ENCODE measurements around the gene CACNA1A. TPM values are rescaled to one million over a fixed set of nuclear protein-coding genes. Genes with fewer than 3 reads are reported as not detected.

Gene CACNA1A
- polyA plus RNA-seq, 3 donors, result 0.58 to 2.2 (median 2.0) TPM

DNA sequence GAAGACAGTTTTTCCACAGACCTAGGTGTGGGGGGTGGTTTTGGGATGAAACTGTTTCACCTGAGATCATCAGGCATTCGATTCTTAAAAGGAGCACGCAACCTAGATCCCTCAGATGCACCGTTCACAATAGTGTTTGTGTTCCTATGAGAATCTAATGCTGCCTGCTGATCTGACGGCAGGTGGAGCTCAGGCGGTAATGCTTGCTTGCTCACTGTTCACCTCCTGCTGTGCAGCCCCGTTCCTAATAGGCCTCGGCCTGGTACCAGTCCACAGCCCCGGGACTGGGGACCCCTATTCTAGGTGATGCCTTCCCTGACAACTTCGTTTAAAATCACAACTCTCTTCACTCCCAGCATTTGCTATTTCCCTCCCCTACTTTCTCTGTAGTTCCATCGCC, 206.4 kb downstream of the CACNA1A start:
- WGBS, 3 donors, result 45 to 79% (median 73%) methylated on average over 10 of the region's 10 CpGs
- H3K27ac ChIP-seq (ENCODE audit: low read depth, low read length), result no peak overlapping the region

DNA sequence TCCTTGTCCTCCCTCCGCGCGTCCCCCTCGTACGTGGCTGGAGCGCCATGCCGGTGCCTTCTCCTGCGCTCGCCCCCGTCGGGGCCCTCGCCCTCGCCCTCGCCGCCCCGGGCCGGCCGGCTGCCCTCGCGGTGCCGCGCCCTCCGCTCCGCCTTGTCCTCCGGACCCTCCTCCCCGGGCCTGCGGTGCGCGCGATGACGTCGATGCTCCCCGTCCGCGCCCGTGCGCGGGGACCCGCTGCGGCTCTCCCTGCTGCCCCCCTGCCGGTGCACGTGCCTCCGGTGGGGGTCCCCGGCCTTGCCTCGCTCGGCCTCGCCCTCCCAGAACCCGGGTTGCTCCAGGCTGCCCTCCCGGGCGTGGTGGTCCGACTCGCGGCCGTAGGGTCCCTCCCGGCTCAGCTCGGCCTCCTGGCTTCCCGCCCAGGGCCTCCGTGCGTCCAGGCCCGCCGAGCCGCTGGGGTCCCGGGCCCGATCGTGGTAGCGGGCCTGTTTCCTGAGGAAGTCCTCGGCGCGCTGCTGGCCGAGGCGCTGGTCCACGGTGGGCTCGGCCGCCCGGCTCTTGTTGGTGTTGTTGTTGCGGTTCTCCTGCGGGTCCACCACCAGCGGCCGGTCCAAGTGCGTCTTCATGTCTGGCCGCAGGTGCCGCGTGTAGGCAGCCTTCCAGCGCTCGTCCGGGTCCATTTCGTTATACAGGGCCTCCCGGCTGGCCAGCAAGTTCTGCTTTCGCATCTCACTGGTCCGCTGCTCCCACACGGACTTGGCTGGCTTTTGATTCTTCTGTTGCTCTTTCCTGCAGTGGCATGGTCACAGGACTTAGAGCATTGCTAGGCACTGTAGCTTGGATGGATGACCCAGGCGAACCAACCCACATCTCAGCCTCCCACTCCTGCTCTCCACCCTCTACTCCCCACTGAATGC, 207.5 kb downstream of the CACNA1A start:
- no peak overlapping the region for H3K27ac ChIP-seq (ENCODE audit: low read depth, low read length)
- WGBS, 3 donors, result 30 to 42% (median 41%) methylated on average over 72 to 92 of the region's 92 CpGs

DNA sequence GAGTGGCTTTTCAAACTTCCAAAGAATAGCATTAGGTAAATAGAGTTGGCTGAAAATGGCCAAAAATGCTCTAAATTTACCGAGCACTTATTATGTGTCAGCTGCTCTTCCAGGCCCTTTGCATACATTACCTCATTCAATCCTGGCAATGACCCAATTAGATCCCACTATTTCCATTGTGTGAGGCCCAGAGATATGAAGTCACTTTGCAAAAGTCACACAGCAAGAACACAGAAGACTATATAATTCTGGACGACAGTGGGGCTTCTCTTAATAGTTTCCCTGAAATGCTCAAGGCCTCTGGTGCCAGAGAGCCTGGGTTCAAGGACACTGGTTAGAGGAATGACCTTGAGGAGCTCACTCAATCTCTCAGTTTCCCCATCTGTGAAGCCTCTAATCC, 209.3 kb downstream of the CACNA1A start:
- WGBS, 3 donors, result 79 to 85% (median 81%) methylated on average over 2 of the region's 2 CpGs
- no peak overlapping the region for H3K27ac ChIP-seq (ENCODE audit: low read depth, low read length)

DNA sequence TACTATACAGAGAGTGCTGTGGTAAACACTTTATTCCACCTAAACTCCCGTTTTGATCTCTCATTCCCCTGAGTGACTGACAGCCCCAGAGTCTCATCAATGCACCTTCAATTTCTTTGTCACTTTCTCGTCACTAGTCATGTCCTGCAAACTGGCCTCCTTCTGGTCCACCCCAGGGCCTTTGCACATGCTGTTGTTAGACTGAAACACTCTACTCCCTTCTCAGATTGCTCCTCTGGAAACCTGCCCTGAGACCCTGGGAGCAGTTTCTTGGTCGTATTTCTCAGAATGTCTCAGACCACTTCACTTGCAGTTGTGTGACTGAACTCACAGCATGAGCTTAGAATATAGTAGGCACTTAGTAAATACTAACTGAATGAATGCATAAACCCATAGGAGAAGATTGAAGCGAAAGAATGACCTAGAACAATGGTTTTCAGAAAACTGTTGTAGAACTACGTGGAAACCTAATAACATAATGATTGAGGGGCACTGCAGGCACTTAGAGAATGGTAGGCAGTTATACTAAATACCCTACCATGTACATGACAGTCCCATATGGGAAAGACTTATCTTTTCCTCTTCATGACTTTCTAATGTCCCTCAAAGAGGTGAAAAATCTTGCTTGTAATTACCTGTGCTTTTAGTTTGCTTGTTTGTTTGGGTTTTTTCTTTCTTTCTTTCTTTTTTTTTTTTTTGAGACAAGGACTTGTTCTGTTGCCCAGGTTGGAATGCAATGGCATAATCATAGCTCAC, 211.3 kb downstream of the CACNA1A start:
- no peak overlapping the region for H3K27ac ChIP-seq (ENCODE audit: low read depth, low read length)
- WGBS, 3 donors, result 64 to 83% (median 81%) methylated on average over 5 of the region's 5 CpGs

DNA sequence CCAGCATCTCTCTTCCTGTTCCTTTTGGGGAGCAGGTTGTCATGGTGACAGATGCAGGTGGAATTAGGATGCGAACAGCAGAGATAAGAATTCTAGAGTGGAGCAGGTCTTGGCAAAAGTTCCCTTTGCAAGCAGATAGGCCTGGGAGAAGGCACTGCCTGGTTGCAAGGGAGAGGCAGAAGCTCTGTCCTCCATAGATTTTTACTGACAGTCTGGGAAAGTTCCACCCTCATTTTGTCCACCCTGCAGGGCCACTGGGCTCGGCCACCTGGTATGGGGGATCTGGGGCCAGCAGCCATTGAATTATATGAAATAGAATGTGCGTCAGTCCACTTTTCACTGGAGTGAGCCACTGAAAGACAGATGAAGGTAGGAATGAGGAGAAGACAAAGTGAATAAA, 214.4 kb downstream of the CACNA1A start:
- WGBS, 3 donors, result 69 to 91% (median 89%) methylated on average over 3 of the region's 3 CpGs
- no peak overlapping the region for H3K27ac ChIP-seq (ENCODE audit: low read depth, low read length)

DNA sequence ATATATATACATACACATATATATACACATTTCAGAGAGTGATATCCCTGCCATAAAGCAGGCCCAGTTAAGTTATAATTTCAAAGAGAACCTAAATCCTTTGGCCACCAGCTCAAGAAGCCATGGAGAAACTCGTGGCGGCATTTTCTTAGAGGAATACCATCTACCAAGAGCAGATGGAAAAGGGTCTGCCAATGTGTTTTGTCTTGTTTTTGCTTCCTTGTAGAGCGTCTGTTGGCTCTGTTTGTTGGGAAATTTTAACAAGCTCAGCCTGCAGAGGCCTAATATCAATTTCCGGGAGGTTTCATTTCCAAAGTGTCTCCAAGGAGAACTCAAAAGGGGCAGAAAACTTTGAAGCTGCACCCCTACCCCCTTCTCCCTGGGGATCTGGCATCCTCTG, 215.5 kb downstream of the CACNA1A start:
- 70 to 86% (median 81%) methylated on average over 4 of the region's 4 CpGs for WGBS, 3 donors
- H3K27ac ChIP-seq (ENCODE audit: low read depth, low read length), result no peak overlapping the region

DNA sequence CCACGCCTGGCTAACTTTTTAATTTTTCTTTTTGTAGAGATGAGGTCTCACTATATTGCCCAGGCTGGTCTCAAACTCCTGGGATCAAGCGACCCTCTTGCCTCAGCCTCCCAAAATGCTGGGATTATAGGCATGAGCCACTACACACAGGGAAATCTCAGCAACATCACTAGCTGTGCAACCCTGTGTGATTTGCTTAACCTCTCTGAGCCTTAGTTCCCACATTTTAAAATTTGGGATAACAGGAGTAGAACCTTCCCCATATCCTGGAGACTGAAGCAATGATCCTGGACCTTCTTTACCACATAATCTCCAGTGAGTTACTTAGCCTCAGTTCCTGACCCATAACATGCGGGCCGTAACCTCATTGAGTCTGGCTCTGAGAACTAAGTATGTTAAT, 217.0 kb downstream of the CACNA1A start:
- no peak overlapping the region for H3K27ac ChIP-seq (ENCODE audit: low read depth, low read length)
- WGBS, 3 donors, result 83 to 85% (median 84%) methylated on average over 4 of the region's 4 CpGs

DNA sequence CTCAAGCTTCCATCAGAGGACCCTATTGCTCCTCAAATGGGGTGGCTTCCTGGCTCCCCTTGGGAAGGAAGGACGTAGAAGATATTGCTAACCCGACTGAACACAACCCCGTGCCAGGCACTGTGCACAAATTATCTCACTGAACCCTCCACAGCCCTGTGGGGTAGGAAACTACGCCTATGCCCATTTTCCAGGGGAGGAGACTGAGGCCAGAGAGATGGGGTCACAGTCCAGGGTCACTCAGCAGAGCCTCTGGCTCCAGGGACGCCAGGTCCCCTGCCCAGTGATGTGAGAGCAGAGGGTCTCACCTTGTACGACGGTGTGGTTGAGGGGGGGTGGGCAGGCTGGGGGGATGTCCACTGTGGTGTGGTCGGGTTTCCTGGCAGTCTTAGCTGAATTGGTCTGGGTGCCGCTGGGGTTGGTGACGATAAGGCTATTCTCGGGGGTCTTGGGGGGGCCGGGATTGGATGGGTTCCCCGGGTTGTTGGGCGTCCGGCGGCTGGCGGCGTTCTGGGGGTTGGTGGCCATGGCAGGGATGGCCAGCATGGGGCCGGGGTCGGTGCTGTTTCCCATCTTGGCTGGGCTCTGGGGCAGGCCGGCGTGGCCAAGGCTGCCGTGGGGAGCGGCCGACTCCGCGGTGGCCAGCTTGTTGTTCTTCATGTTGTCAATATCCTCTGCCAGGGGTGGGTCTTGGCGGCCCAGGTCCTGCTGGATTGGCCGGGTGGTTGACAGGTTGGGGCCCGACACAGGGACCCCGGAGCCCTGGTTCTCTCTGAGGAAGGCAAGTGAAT, 219.9 kb downstream of the CACNA1A start:
- 82 to 89% (median 89%) methylated on average over 30 to 31 of the region's 31 CpGs for whole genome bisulfite sequencing, 3 donors
- H3K27ac ChIP-seq (ENCODE audit: low read depth, low read length), result no peak overlapping the region

DNA sequence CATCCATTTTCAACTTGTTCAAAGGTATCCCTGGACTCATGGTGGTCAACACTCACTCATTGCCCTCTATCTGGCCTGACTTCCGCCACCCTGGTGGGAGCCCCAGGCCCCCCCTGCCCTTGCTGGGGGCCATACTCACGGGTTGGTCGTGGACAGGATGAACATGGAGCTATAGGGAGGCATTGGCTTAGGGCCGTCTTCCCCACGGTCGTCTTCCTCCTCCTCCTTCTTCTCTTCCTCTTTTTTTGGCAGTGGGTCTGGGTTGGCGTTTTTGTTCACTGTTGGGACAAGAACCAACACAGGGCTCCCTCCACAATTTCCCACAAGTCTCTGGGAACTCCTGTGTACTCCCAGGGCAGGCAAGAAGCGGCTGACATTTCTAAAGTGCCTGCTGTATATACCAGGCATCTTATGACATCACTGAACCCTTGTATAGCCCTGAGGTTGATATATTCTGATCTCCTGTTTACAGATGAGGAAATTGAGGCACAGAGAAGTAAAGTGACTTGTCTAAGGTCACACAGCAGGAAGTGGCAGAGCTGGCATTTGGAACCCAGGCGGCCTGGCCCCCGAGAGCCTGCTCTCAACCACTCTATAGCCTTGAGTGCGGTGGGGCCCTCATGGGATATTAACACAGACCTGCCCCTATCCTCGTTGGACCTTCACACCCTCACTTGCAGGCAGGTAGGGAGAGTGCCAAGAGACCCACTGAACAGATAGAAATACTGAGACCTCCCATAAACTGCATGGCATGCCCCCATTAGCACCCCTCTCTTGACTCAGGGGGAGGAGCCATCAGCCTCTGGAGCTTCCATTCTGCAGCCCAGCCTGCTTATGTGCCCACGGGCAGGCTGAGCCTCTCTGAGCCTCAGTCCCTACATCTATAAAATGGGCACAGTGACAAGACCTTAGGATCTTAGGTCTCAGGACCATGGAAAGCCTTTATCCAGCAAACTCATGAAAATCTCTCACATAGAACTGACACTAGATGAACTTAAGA, 221.1 kb downstream of the CACNA1A start:
- no peak overlapping the region for H3K27ac ChIP-seq (ENCODE audit: low read depth, low read length)

DNA sequence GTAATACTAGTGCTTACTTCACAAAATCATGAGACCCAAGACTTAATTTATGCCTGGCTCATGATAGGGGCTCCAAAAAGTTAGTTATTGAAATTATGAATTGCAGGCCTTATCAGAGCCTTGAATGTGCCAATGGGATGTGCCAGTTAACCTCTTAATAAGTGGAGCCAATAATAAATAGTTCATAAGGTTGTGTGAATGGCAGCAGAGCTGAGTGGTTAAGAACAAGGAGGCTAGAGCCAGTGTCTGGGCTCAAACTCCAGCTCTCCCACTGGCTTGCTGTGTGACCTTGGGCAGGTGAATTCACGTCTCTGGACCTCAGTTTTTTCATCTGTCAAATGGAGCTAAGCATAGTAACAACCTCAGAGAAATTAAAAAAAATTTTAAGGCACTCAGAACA, 222.4 kb downstream of the CACNA1A start:
- 52 to 59% (median 55%) methylated on average over 1 of the region's 1 CpG for WGBS, 3 donors
- no peak overlapping the region for H3K27ac ChIP-seq (ENCODE audit: low read depth, low read length)

More for the DNA sequence above, 221.1 kb downstream of the CACNA1A start:
- WGBS, 3 donors, result 40 to 50% (median 43%) methylated on average over 13 of the region's 13 CpGs

DNA sequence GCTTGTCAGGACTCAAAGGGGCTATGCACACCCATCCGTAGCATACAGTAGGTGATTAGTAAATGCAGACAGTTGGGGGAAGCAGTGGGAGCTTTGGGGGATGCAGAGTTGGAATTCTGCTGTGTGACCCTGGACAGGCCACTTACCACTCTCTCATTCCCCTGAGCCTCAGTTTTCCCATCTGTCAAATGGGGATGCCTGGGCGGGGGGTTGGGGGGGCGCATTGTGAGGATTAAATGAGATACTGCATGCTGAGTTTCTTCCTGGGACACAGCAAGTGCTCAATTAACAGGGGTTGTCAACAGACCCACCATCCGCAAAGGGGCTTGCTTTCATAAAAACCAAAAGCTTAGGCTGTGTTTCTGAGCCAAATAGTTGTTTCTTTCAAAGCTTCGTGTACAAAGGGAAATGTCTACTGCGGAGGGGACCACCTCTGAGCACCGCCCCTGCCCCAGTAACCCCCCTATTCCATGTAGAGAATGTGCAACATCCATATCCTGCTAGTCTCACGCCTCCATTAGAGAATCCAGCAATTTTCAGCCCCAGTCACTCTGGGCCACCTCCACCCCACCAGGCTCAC, 223.7 kb downstream of the CACNA1A start:
- 54 to 76% (median 70%) methylated on average over 8 of the region's 8 CpGs for WGBS, 3 donors
- H3K27ac ChIP-seq (ENCODE audit: low read depth, low read length), result no peak overlapping the region

DNA sequence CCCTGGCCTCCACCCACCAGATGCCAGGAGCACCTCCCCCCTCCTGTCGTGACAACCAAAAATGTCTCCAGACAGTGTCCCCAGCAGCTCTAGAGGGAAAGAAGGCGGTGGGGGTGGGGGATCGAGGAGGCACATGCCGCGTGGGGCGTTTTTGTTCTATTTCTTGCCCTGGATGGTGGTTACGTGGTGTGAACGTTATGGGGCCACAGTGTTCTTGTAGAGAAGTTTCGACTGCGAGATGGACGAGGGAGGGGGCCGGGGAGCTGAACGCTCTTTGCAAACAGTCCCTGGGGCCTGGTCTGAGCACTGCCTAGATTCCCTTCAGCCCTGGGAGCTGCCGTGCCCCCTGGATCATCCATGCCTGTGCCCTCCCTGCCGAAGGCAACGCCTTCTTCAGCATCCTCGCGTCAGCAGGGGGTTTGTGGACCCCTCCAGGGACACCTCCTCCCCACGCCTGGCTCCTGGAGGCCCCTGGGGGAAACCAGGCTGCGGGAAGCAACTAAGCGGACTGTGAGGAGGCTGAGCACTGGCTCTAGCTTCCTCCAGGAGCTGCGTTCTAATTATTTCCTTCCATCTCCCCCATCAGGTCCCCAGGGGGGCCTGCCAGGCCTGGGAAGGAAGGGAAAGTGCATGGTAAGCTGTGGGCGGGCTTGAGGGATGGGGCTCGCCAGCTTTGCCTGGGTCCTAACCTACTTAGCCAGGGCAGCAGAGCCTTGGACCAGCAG, 224.6 kb downstream of the CACNA1A start:
- 29 to 33% (median 33%) methylated on average over 23 to 24 of the region's 24 CpGs for WGBS, 3 donors
- no peak overlapping the region for H3K27ac ChIP-seq (ENCODE audit: low read depth, low read length)

DNA sequence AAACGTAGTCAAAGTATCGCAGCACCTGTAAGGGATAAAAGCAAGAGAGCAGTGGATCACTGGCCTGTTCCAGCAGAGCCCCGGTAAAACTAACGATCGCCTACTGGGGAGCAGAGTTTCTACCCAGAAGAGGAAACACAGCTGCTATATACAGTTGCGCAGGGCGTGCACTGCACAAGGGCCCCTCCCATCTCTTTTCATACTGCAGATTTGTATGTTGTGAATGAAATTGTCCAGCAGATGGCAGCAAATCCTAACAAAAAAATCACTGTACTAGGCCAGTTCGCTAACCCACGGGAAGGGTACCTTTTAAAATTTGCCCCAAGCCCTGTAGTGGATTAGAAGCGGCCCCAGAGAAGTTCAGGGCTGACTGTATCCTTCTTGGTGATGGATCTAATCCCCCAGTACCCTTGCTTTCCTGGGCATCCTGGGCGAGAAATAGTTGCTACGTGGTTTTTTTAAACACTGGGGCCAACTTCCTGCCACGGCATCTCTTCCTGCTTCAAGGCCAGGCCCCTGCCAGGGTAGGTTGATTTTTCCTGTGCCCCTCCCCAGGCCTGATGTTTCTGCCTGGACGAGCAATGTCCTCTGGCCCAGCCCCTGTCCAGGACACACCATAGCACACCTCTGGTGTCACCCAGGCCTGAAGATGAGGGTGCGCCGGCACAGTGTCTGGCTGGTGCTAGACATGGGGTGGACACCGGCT, 229.0 kb downstream of the CACNA1A start:
- H3K27ac ChIP-seq (ENCODE audit: low read depth, low read length), result no peak overlapping the region
- WGBS, 3 donors, result 34 to 39% (median 35%) methylated on average over 17 of the region's 17 CpGs

DNA sequence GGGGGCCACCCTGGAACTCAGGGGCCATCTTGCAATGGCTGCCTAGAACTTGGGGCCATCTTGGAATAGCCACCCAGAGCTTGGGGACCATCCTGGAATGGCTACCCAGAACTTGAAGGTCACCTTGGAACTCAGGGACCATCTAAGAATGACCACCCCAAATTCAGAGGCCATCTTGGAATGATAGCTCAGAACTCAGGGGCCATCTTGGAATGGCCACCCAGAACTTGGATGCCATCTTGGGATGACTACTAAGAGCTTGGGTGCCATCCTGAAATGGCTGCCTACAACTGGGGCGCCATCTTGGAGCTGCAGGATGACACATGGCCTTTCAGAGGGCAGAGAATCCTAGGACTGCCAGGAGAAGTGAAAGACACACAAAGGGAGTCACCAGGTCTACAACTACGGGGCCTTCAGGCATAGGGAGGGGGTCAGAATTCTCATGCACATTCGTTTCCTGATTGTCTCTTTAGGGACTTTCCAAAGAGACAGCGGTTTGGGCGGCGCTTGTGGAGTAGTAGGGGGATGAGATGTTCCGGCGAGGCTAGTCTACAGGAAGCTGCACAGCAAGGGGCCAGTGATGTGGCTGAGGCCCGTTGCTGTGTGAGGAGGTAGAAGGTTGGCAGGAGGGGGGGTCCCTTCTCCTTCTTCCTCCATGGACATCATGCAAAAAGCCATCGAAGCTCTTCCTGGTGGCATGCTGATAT, 231.1 kb downstream of the CACNA1A start:
- 66 to 79% (median 77%) methylated on average over 10 of the region's 10 CpGs for WGBS, 3 donors

DNA sequence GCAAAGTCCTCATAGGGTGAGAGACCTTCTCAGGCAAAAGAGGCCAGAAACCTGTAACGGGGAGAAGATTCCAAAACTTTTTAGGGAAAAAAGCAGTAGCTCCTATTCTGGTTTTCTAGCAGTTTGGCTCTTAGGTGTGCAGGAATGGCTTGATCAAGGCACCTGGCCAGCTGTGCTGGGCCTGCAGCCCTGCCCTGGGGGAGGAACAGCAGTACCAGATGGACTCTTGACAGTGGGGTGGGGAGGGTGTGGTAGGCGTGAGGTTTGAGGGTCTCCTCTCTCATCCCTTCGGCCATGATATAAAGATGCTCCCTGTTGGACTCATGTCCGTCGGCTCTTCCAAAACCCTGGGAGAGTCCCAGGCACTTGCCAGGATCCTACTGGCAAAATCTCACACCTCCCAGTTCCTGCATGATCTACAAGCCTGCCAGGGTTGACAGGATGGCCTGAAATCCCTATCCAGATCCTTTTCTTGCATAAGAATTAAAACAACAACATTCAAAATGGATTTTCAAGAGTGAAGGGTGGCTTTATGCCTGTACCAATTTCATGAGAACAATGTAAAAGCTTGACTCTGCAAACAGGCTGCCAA, 235.7 kb downstream of the CACNA1A start:
- no peak overlapping the region for H3K27ac ChIP-seq (ENCODE audit: low read depth, low read length)
- WGBS, 3 donors, result 79 to 95% (median 94%) methylated on average over 5 of the region's 5 CpGs

More for the DNA sequence above, 231.1 kb downstream of the CACNA1A start:
- no peak overlapping the region for H3K27ac ChIP-seq (ENCODE audit: low read depth, low read length)
